Measurements from ENCODE around the gene TBC1D14.

Gene TBC1D14

GRCh38 chr4:6955261-6955911 lies 45.8 kb downstream of the TBC1D14 start:
- no peak for DNase-seq

GRCh38 chr4:6956087-6956433 lies 46.4 kb downstream of the TBC1D14 start:
- no peak for DNase-seq

GRCh38 chr4:6956434-6957147 lies 47.0 kb downstream of the TBC1D14 start:
- DNase-seq: no peak

- no peak for DNase-seq
Measured at GRCh38 chr4:6957148-6957520, 47.5 kb downstream of the TBC1D14 start.

- no peak for DNase-seq
Measured at GRCh38 chr4:6957994-6958393, 48.4 kb downstream of the TBC1D14 start.

GRCh38 chr4:6959261-6959660 lies 49.6 kb downstream of the TBC1D14 start:
- no peak for DNase-seq

- DNase-seq: no peak
Measured at GRCh38 chr4:6960154-6960553, 50.5 kb downstream of the TBC1D14 start.

GRCh38 chr4:6960628-6961412 lies 51.2 kb downstream of the TBC1D14 start:
- DNase-seq: no peak

- no peak for DNase-seq
Measured at GRCh38 chr4:6961496-6962210, 52.0 kb downstream of the TBC1D14 start.

- DNase-seq: no peak
Measured at GRCh38 chr4:6962211-6963041, 52.8 kb downstream of the TBC1D14 start.

- DNase-seq: no peak
Measured at GRCh38 chr4:6963139-6963611, 53.5 kb downstream of the TBC1D14 start.

- DNase-seq: no peak
Measured at GRCh38 chr4:6964858-6965257, 55.2 kb downstream of the TBC1D14 start.

- DNase-seq: no peak
Measured at GRCh38 chr4:6965329-6965728, 55.7 kb downstream of the TBC1D14 start.

GRCh38 chr4:6967846-6968340 lies 58.3 kb downstream of the TBC1D14 start:
- no peak for DNase-seq

GRCh38 chr4:6968496-6968895 lies 58.9 kb downstream of the TBC1D14 start:
- no peak for DNase-seq

GRCh38 chr4:6969826-6970800 lies 60.5 kb downstream of the TBC1D14 start:
- DNase-seq: no peak

GRCh38 chr4:6971536-6972374 lies 62.1 kb downstream of the TBC1D14 start:
- DNase-seq: no peak

- no peak for DNase-seq
Measured at GRCh38 chr4:6972375-6972650, 62.7 kb downstream of the TBC1D14 start.

- no peak for DNase-seq
Measured at GRCh38 chr4:6972911-6973310, 63.3 kb downstream of the TBC1D14 start.
